Mesenchymal stem cell (in vitro differentiated cells and primary cell): ENCODE data around the gene HIVEP1.
"Not testable (repeated sequence)": the region's sequence is repeated elsewhere in the genome, so short reads cannot be mapped to it uniquely, and the experiment has no call there.

Source experiments
- DNase-seq: peaks from one replicate; pipeline ENCODE4 v3.0.0-alpha.2; 2013
- H2AFZ ChIP-seq: one replicate; pipeline ENCODE4 v1.6.1; 2013; ENCODE audit warnings: low read depth, mild to moderate bottlenecking, control low read depth, inconsistent platforms, low read length, moderate library complexity
- H2AK5ac ChIP-seq: 2 replicates; pipeline ENCODE4 v1.6.1; 2013; ENCODE audit warnings: low read length, moderate library complexity, mild to moderate bottlenecking, inconsistent platforms; ENCODE audit not compliant: severe bottlenecking
- H2BK120ac ChIP-seq: one replicate; pipeline ENCODE4 v1.6.1; 2013; ENCODE audit warnings: low read depth, mild to moderate bottlenecking, inconsistent platforms, low read length, moderate library complexity
- H2BK12ac ChIP-seq, 2 experiments: one replicate each; pipeline ENCODE4 v1.6.1; 2013; ENCODE audit warnings: inconsistent platforms in 2 of 2, low read length in 2 of 2, mild to moderate bottlenecking in 2 of 2, moderate library complexity in 2 of 2, control low read depth in 1 of 2
- H2BK15ac ChIP-seq: one replicate; pipeline ENCODE4 v1.6.1; 2013; ENCODE audit warnings: mild to moderate bottlenecking, low read depth, inconsistent platforms; ENCODE audit not compliant: poor library complexity, severe bottlenecking
- H2BK5ac ChIP-seq: 2 replicates; pipeline ENCODE4 v1.6.1; 2013; ENCODE audit warnings: low read depth, mild to moderate bottlenecking, low read length, control low read depth, inconsistent platforms; ENCODE audit not compliant: poor library complexity, severe bottlenecking
- H3K14ac ChIP-seq, 2 experiments: one replicate each; pipeline ENCODE4 v1.6.1; 2013; ENCODE audit warnings: inconsistent platforms in 2 of 2, low read length in 2 of 2, control low read depth in 1 of 2, mild to moderate bottlenecking in 1 of 2, moderate library complexity in 1 of 2
- H3K18ac ChIP-seq, 2 experiments: one replicate each; pipeline ENCODE4 v1.6.1; 2013; ENCODE audit warnings: inconsistent platforms in 2 of 2, low read length in 2 of 2, control low read depth in 1 of 2, low read depth in 1 of 2, mild to moderate bottlenecking in 1 of 2
- H3K23ac ChIP-seq, 2 experiments: one replicate each; pipeline ENCODE4 v1.6.1; 2013; ENCODE audit warnings: inconsistent platforms in 2 of 2, low read length in 2 of 2, mild to moderate bottlenecking in 2 of 2, moderate library complexity in 2 of 2, control low read depth in 1 of 2
- H3K27ac ChIP-seq: 2 replicates; pipeline ENCODE4 v1.5.1; 2013; ENCODE audit warnings: mild to moderate bottlenecking, moderate library complexity, low read length, control low read depth, inconsistent platforms; ENCODE audit not compliant: poor library complexity, severe bottlenecking
- H3K27me3 ChIP-seq, 2 experiments: 2 replicates each; pipeline versions ENCODE4 v1.6.1 to v1.7.0; 2013; ENCODE audit warnings: low read length in 2 of 2, mild to moderate bottlenecking in 2 of 2, moderate library complexity in 2 of 2, control low read depth in 1 of 2, inconsistent platforms in 1 of 2; ENCODE audit not compliant: control insufficient read depth in 1 of 2, insufficient read depth in 1 of 2
- H3K36me3 ChIP-seq, 2 experiments: 2 replicates each; pipeline versions ENCODE4 v1.6.1 to v1.7.0; 2013; ENCODE audit warnings: low read length in 2 of 2, control low read depth in 1 of 2, inconsistent platforms in 1 of 2, low read depth in 1 of 2, mild to moderate bottlenecking in 1 of 2; ENCODE audit not compliant: insufficient read depth in 2 of 2, control insufficient read depth in 1 of 2
- H3K4ac ChIP-seq, 2 experiments: one replicate each; pipeline ENCODE4 v1.6.1; 2013; ENCODE audit warnings: inconsistent platforms in 2 of 2, low read length in 2 of 2, mild to moderate bottlenecking in 2 of 2, moderate library complexity in 2 of 2, control low read depth in 1 of 2, low read depth in 1 of 2
- H3K4me1 ChIP-seq: 2 replicates; pipeline ENCODE4 v1.6.1; 2013; ENCODE audit warnings: low read depth, low read length, control low read depth; ENCODE audit not compliant: control insufficient read depth, insufficient read depth
- H3K4me2 ChIP-seq: 2 replicates; pipeline ENCODE4 v1.6.1; 2013; ENCODE audit warnings: low read length, mild to moderate bottlenecking, inconsistent platforms; ENCODE audit not compliant: poor library complexity, severe bottlenecking
- H3K4me3 ChIP-seq, 2 experiments: 2 replicates each; pipeline versions ENCODE4 v1.5.1 to v1.7.0; 2013; ENCODE audit warnings: low read length in 2 of 2, mild to moderate bottlenecking in 2 of 2, control low read depth in 1 of 2, low read depth in 1 of 2; ENCODE audit not compliant: insufficient read depth in 1 of 2
- H3K79me1 ChIP-seq: replicated peaks from 2 replicates; pipeline ENCODE4 v1.6.1; 2013; ENCODE audit warnings: mild to moderate bottlenecking, control low read depth, low read length, inconsistent platforms; ENCODE audit not compliant: poor library complexity, severe bottlenecking
- H3K9ac ChIP-seq: 2 replicates; pipeline ENCODE4 v1.7.0; 2013; ENCODE audit warnings: mild to moderate bottlenecking, low read length, moderate library complexity
- H3K9me3 ChIP-seq: 2 replicates; pipeline ENCODE4 v1.7.0; 2013; ENCODE audit warnings: mild to moderate bottlenecking, low read length; ENCODE audit not compliant: control insufficient read depth
- H4K8ac ChIP-seq: one replicate; pipeline ENCODE4 v1.6.1; 2013; ENCODE audit warnings: inconsistent platforms, mild to moderate bottlenecking, low read length, moderate library complexity
- H4K91ac ChIP-seq: one replicate; pipeline ENCODE4 v1.6.1; 2013; ENCODE audit warnings: mild to moderate bottlenecking, low read length, inconsistent platforms
- WGBS: methylation state at CpG from one replicate; pipeline ENCODE4 v1.1.7; 2013; ENCODE audit warnings: mixed read lengths; 5-methylcytosine and 5-hydroxymethylcytosine counted together

The HIVEP1 gene

DNA sequence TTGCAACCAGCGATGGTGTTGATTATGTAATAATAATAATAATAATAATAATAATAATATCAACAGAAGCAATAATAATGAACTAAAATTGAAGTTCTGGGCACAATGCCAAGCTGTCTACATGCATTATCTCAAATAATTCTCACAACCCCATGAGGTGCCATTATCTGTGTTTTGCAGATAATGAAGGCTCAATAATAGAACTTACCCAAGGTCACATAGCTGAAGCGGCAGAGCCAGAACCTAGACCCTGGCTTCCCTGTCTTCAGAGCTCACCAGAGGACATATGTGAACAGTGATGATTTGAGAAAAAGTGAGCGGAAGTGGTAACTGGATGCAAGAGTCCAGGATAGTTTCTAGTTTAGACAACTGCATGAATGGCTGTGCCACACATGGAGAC lies 91.0 kb downstream of the HIVEP1 start:
- Histone ChIP-seq H3K4me2 (no peak overlapping the region), H3K4me3 (no peak overlapping the region), H3K18ac (no peak overlapping the region), H2AFZ (no peak overlapping the region), H2BK12ac (no peak overlapping the region), H4K91ac (no peak overlapping the region), H2AK5ac (no peak overlapping the region), H2BK5ac (no peak overlapping the region), H3K23ac (no peak overlapping the region), H3K79me1 (peaks cover 9% of the 10 kb centered on the region), H2BK120ac (no peak overlapping the region), H3K27ac (no peak overlapping the region), H3K4me1 (peaks cover 1% of the 10 kb centered on the region), H3K27me3 (no peaks in the 10 kb centered on the region), H3K9me3 (peaks cover 6% of the 10 kb centered on the region), H2BK15ac (no peak overlapping the region), H3K4ac (no peak overlapping the region), H3K9ac (no peak overlapping the region), H3K14ac (no peak overlapping the region), H4K8ac (no peak overlapping the region), H3K36me3 (peaks cover 0 to 11% of the 10 kb centered on the region in 2 experiments)
- no peak for DNase-seq
- 100% methylated on average over 1 of the region's 3 CpGs for WGBS

- H2BK120ac ChIP-seq = no peak overlapping the region
- H3K9ac ChIP-seq = no peak overlapping the region
- peaks cover 6% of the 10 kb centered on the region for H3K9me3 ChIP-seq
- H4K8ac ChIP-seq = no peak overlapping the region
- H2BK12ac ChIP-seq = no peak overlapping the region
- 81% methylated on average over 2 of the region's 2 CpGs for WGBS
- no peak overlapping the region for H2BK5ac ChIP-seq
- no peaks in the 10 kb centered on the region for H3K27me3 ChIP-seq
- H3K4me2 ChIP-seq = no peak overlapping the region
- H2AFZ ChIP-seq = no peak overlapping the region
- no peak overlapping the region for H3K14ac ChIP-seq
- no peak overlapping the region for H3K23ac ChIP-seq
- no peak overlapping the region for H3K18ac ChIP-seq
- no peak overlapping the region for H3K4ac ChIP-seq
- H3K27ac ChIP-seq = no peak overlapping the region
- no peak overlapping the region for H2AK5ac ChIP-seq
- no peak overlapping the region for H2BK15ac ChIP-seq
- DNase-seq = no peak
- peaks cover 11 to 16% of the 10 kb centered on the region in 2 experiments for H3K36me3 ChIP-seq
- no peak overlapping the region for H3K4me3 ChIP-seq
- peaks cover 9% of the 10 kb centered on the region for H3K79me1 ChIP-seq
- no peaks in the 10 kb centered on the region for H3K4me1 ChIP-seq
- H4K91ac ChIP-seq = no peak overlapping the region
Observed at GRCh38 chr6:12105271-12105670, 93.2 kb downstream of the HIVEP1 start.

DNA sequence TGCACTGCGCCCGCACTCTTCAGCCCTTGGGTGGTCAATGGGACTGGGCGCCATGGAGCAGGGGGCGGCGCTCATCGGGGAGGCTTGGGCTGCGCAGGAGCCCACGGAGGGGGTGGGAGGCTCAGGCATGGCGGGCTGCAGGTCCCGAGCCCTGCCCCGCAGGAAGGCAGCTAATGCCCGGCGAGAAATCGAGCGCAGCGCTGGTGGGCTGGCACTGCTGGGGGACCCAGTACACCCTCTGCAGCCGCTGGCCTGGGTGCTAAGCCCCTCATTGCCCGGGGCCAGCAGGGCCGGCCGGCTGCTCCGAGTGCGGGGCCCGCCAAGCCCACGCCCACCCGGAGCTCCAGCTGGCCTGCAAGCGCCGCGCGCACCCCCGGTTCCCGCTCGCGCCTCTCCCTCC lies 96.3 kb downstream of the HIVEP1 start:
- H3K18ac ChIP-seq, H3K4ac ChIP-seq, H3K4me1 ChIP-seq, DNase-seq, H3K9me3 ChIP-seq, H3K4me2 ChIP-seq, H3K23ac ChIP-seq, H3K14ac ChIP-seq, H2BK5ac ChIP-seq, H2BK12ac ChIP-seq, H4K8ac ChIP-seq, H2AK5ac ChIP-seq, H2AFZ ChIP-seq, H3K27ac ChIP-seq, H3K27me3 ChIP-seq, H2BK15ac ChIP-seq, H4K91ac ChIP-seq, H3K9ac ChIP-seq, H3K4me3 ChIP-seq, H2BK120ac ChIP-seq: not testable (repeated sequence)
- Histone ChIP-seq H3K36me3 (peaks cover 16 to 24% of the 10 kb centered on the region in 2 experiments), H3K79me1 (peaks cover 15% of the 10 kb centered on the region)
- 98% methylated on average over 19 of the region's 33 CpGs for WGBS

GRCh38 chr6:12110523-12111362 lies 98.6 kb downstream of the HIVEP1 start:
- Histone ChIP-seq H2AFZ (no peak overlapping the region), H3K23ac (no peak overlapping the region), H2BK12ac (no peak overlapping the region), H3K9me3 (no peaks in the 10 kb centered on the region), H3K4me3 (no peak overlapping the region), H3K36me3 (peaks cover 14 to 24% of the 10 kb centered on the region in 2 experiments), H4K8ac (no peak overlapping the region), H3K14ac (no peak overlapping the region), H2BK120ac (no peak overlapping the region), H2BK5ac (no peak overlapping the region), H3K79me1 (peaks cover 19% of the 10 kb centered on the region), H4K91ac (no peak overlapping the region), H3K4me1 (peaks cover 10% of the 10 kb centered on the region), H3K4me2 (no peak overlapping the region), H2BK15ac (no peak overlapping the region), H3K4ac (no peak overlapping the region), H3K18ac (no peak overlapping the region), H3K9ac (no peak overlapping the region), H2AK5ac (peak overlapping the region; percentile 55), H3K27ac (no peak overlapping the region), H3K27me3 (no peaks in the 10 kb centered on the region)
- WGBS = 94% methylated on average over 3 of the region's 5 CpGs
- DNase-seq = no peak
